HG03571 (cell line): Measurements from ENCODE around the gene C5orf34.
A peak's percentile ranks its signal among the peaks of the same experiment; 100 is the strongest.
"Not testable (repeated sequence)": the region's sequence is repeated elsewhere in the genome, so short reads cannot be mapped to it uniquely, and the experiment has no call there.

Source experiments
- ATAC-seq: cut with Tn5 transposase; IDR thresholded peaks from one replicate; pipeline ENCODE4 v1.9.1; 2021; ENCODE audit not compliant: unreplicated experiment

The C5orf34 gene

GRCh38 chr5:43515678-43516048 lies 715 bp upstream of the C5orf34 start:
- no peak for ATAC-seq

DNA sequence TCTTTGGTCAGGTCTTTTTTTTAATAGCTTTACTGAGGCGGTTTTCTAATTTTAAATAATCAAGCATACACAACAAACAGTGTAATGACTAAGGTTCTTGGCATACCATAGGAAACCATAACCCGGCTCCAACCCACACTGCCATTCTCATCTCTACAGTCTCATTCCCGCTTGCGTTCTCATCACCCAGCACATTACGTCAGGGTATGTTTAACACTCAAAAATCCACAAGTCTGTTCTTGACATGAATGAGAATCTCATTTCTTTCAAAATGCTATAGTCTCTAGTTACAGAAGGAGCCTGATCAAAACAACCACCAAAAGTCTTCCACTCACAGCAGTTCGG lies 505 bp downstream of the C5orf34 start:
- peak; percentile 21 for ATAC-seq

DNA sequence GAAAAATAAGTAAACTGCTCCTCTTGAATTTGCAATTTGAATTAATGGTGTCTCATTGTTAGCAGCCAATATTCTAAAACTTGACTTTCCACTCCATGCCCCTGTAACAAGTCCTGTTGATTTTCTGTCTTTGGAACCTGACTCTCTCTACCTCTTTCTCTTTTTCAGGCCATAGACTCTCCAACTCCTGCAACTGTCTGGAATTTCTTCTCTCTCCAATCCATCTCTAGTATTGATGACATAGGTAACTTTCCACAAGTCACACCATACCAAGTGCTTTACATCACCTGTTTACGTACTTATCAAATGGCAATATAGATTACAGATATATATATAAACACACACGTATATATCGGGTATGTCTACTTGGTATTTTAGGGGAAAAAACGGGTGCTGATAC lies 923 bp downstream of the C5orf34 start:
- ATAC-seq, result no peak

DNA sequence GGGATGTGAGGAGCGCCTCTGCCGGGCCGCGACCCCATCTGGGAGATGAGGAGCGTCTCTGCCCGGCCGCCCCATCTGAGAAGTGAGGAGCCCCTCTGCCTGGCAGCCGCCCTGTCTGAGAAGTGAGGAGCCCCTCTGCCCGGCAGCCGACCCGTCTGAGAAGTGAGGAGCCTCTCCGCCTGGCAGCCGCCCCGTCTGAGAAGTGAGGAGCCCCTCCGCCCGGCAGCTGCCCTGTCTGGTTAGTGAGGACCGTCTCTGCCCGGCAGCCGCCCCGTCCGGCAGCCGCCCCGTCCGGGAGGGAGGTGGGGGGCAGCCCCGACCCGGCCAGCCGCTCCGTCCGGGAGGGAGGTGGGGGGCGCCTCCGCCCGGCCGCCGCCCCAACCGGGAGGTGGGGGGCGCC lies 3.9 kb downstream of the C5orf34 start:
- not testable (repeated sequence) for ATAC-seq

DNA sequence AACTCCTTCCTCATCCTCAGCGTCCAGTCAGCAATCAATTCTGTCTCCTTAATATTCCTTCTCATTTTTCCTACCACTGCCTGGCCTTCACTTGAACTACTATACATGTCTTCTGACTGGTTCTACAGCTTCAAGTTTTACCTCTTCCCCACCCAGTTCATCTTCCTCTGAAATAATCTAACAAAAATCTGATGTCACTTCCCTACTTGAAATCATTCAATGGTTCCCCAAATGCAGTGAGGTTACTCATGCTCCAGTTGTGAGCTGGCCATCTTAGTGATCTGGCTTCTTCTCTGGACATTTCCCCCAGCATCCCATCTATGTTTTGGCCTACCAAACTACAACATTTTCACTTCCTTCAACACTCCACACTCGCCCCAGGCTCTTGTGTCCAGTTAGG lies 16.4 kb downstream of the C5orf34 start:
- ATAC-seq, result no peak

- ATAC-seq, result no peak
Observed at GRCh38 chr5:43497311-43498104, 17.4 kb downstream of the C5orf34 start.

- no peak for ATAC-seq
Observed at GRCh38 chr5:43491326-43491725, 23.6 kb downstream of the C5orf34 start.

GRCh38 chr5:43486353-43486752 lies 28.6 kb downstream of the C5orf34 start:
- no peak for ATAC-seq

DNA sequence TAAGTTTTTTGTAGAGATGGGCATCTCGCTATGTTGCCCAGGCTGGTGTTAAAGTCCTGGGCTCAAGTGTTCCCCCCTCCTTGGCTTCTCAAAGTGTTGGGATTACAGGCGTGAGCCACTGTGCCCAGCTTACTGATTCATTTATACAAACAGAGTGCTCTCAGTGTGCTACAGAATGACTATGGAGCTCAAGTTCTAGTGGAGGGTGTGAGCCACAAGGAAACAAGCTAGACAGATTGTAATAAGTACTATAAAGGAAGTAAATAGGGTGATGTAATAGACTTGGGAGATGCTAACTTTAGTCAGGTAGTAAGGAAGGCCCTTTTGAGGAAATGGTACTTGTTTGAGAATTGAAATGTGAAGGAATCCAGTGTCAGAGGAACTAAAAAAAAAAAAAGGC lies 29.5 kb downstream of the C5orf34 start:
- no peak for ATAC-seq

DNA sequence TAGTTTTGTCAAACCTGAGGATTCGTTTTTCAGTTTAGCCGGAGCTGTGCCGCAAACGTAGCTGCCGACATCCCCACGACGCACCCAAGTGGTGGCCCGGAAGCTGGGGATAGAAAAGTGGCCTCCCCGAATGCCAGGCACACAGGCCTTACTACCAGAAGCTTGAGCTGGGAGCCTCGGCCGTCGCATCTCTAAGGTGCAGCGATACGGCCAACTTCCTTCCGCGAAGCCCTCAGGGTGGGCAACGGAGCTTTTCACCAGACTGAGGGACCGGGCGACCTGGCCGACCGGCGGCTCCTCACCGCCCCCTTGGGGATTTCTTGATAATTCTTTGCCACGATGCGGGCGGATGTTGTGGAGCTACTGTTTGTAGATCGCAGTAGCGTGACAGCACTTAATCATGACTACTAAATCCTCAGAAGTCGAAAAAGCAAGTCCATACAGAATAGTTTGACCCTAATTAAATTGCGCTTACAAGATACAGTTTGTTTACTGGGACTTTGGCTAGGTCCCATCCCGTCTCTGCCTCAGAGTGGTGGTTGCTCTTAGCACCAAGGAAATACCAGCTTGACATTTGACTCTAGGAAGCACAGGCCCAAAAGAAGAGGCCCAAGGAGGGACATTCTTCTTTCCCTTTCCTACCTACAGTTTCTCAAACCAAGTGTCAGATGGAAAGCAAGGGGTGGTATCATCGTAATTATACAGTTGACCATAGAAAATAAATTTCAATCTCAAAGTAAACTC lies 30.7 kb downstream of the C5orf34 start:
- ATAC-seq, result peak; percentile 65

DNA sequence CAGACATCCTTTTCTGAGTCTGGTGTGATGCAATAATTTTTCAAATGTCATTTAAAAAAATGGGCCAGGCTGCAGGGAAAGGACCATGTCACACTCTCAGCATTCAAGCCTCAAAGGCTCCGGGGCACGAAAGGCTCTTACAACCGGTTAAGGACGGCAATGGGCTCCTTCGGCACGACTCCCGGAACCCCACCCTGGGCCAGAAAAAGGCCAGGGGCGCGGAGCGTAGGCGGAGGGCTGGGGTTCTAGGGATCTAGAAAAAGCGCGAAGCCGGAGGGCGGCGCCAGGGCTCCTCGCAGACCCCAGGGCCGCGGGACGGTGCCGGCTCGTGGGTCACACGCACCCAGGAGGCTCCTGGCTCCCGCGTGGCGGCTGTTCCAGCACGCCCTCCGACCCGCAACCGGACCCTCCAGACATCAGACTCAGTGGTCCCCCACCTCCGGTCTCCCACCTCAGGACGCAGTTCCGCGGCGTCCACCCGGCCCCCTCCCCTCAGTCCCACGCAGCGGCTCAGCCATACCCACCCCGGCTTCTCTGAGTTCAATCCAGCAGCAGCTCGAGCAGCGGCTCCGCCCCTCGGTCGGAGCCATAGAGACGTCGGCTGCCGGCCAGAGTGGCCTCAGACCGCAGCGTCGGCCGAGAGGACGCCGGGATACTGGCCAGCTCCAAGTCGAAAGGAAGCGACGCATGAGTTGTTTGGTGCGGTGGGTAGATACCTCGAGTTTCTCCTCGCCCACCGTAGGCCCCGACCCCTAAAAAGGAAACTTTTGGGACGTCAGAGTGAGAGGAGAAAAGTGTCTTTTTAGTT lies 31.4 kb downstream of the C5orf34 start, which contains the start of gene TMEM267:
Gene TMEM267, minus strand, starts transcription at position 568 of the 808 bp plus-strand sequence. CDS start 29,896 bp downstream, outside the sequence.
- ATAC-seq, result peak; percentile 91

DNA sequence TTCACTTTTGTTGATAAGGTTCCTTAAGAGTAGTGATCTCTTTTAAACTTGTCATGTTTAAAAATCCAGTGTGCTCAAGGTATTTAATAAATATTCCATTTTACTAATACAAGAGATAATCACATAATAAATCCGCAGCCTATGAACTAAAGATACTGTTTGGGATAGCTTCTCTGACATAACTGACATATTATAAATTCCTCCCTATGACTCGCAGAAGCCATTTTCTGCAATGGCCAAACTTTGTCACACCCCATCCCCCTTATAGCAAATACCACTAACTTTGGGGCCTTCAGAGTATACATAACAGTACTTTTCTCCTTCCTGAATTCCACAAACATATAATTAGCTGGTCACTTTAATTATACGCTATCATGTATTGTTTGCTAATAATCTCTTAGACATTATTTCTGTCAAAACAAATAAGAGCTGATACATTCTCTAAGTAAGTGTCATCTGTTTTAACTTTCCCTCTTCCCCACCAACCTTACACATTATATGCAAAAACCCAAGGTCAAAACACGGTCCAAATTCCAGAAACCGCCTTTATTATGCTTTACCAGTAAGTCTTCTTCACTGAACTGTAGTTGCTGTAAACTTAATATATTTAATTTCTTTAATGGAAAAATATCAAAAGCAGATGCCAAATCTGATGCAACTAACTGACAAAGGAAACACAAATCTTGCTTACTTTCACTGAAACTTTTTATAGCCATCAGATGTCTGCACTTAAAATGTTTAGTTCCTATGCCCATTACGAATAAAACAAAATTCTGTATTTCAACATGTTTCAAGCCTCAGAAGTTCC lies 32.3 kb downstream of the C5orf34 start:
- no peak for ATAC-seq

DNA sequence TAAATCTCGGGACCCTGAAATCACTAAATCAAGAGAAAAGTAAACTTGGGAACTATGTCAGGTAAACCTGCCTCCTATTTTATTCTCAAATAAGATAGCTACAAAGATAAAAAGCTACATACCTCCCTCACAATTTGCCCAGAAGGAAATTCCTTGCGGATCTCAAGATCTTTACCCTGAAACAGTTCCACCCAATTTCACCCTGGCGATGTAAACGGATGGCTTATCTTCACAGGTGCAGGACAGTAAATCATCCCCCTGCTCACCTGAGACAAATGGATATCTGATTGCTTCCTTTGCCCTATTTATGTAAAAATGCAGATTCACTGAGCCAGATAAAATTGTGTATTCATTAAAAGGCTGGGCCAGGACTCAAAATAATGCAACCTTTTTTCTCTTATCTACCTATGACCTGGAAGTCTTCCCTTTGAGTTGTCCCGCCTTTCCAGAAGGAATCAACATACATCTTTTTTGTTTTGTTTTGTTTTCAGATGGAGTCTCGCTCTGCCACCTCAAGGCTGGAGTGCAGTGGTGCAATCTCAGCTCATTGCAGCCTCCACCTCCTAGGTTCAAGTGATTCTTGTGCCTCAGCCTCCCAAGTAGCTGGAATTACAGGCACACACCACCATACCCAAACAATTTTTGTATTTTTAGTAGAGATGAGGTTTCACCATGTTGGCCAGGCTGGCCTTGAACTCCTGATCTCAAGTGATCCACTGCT lies 45.1 kb downstream of the C5orf34 start:
- ATAC-seq, result no peak

DNA sequence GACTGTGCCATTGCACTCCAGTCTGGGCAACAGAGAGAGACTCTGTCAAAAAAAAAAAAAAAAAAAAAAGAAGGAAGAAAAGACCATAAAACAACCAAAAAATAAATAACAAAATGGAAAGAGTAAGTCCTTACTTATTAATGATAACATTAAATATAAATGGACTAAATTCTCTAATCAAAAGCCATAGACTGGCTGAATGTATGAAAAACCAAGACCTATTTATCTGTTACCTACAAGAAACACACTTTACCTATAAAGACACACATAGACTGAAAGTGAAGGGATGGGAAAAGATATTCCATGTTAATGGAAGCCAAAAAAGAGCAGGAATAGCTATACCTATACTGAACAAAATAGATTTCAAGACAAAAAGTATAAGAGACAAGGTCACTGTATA lies 47.8 kb downstream of the C5orf34 start:
- ATAC-seq, result no peak

- not testable (repeated sequence) for ATAC-seq
Observed at GRCh38 chr5:43465455-43465854, 49.5 kb downstream of the C5orf34 start.

GRCh38 chr5:43461066-43461465 lies 53.9 kb downstream of the C5orf34 start:
- ATAC-seq, result no peak

GRCh38 chr5:43456556-43456955 lies 58.4 kb downstream of the C5orf34 start:
- no peak for ATAC-seq

GRCh38 chr5:43441575-43441974 lies 73.4 kb downstream of the C5orf34 start:
- ATAC-seq, result not testable (repeated sequence)

- no peak for ATAC-seq
Observed at GRCh38 chr5:43437062-43437660, 77.8 kb downstream of the C5orf34 start.
